Pancreas (tissue), 10 donors: Measurements from ENCODE around the gene INF2. TPM values are rescaled to one million over a fixed set of nuclear protein-coding genes. Genes with fewer than 3 reads are reported as not detected.

ENCODE experiments used
- ATAC-seq, 4 donors: fragments of 200-7000 bp; cut with Tn5 transposase; one replicate each; pipeline versions ENCODE4 v1.8.0 to v1.9.1; 2020; ENCODE audit warnings: mild to moderate bottlenecking in 4 of 4, moderate library complexity in 4 of 4
- DNase-seq, 6 donors: peaks; one replicate each; pipeline ENCODE4 v3.0.0-alpha.2; 2020
- FAIRE-seq: peaks from 2 replicates; lab custom pipeline; 2012; peaks lifted over from hg19 to GRCh38; lab: Jason Lieb, UNC
- H3K27ac ChIP-seq, 4 donors: fragments of 200-600 bp; sonication (generic); 1 replicate in 3 of 4; 2 replicates in 1 of 4; pipeline versions ENCODE4 v1.5.0 to v1.8.0; 2020
- H3K27me3 ChIP-seq, 4 donors: fragments of 200-600 bp; one replicate each; pipeline ENCODE4 v1.8.0; 2021
- H3K36me3 ChIP-seq, 3 donors: fragments of 200-600 bp; sonication (generic) in 1 of 3; one replicate each; pipeline versions ENCODE4 v1.5.0 to v1.8.0; 2020 to 2021
- H3K4me1 ChIP-seq, 3 donors: fragments of 200-600 bp; one replicate each; pipeline ENCODE4 v1.8.0; 2021
- H3K4me3 ChIP-seq, 4 donors: fragments of 200-600 bp; sonication (generic) in 2 of 4; one replicate each; pipeline versions ENCODE4 v1.5.0 to v1.8.0; 2020 to 2021
- H3K9me3 ChIP-seq, 4 donors: fragments of 200-600 bp; one replicate each; pipeline ENCODE4 v1.8.0; 2021
- WGBS, 2 donors: extraction: QIAGEN DNeasy Blood & Tissue Kit; methylation state at CpG; one replicate each; pipeline ENCODE4 v1.1.7; 2013; 5-methylcytosine and 5-hydroxymethylcytosine counted together
- intact Hi-C, 3 donors: fragments of 100-400 bp; cut with DNase I; formaldehyde crosslinking; loops; one replicate each; pipeline versions ENCODE4 v1.11.1 to v1.14.2; 2022
- polyA plus RNA-seq, 2 donors: library from polyadenylated mRNA; stranded (reverse); fragments of 200-250 nt; gene quantifications; one replicate each; pipeline ENCODE4 v1.2.3, GENCODE V29; 2013
- total RNA-seq, 6 donors: library from RNA; stranded (reverse); fragmentation: NEBNext Ultra II Directional in 4 of 6; extraction: Animal tissue kit (Norgen Biotek cat#: 25700) in 4 of 6; gene quantifications; one replicate each; pipeline versions ENCODE4 v1.2.1 to v1.2.4, GENCODE V29; 2021 to 2023
- TF ChIP-seq, protein P1 (sequence below), 4 donors: fragments of 200-600 bp; sonication (generic) in 3 of 4; IDR thresholded peaks; one replicate each; pipeline versions ENCODE4 v1.5.0 to v1.8.0; 2021; ENCODE audit warnings: antibody characterized with exemption in 4 of 4
- donor health status: healthy with polysubstance abuse.
- donor health status: DM: no; HTN: no; CAD: no; lungs with moderate emphysema.
- donor health status: DM: no; HTN: no; CAD: no.
- donor health status: control.
- donor health status: control.
- donor health status: Bipolar disorder and iron deficiency.
- donor health status: DM: yes; HTN: yes; CAD: no.
- donor health status: DM: no; HTN: no; CAD: no.
- donor health status: DM: no; HTN: no; CAD: no.
- donor health status: DM: yes; HTN: yes; CAD: no.

Gene INF2
- total and polyA plus RNA-seq, 8 donors = 20.4 to 80.8 (median 27.8) TPM

DNA sequence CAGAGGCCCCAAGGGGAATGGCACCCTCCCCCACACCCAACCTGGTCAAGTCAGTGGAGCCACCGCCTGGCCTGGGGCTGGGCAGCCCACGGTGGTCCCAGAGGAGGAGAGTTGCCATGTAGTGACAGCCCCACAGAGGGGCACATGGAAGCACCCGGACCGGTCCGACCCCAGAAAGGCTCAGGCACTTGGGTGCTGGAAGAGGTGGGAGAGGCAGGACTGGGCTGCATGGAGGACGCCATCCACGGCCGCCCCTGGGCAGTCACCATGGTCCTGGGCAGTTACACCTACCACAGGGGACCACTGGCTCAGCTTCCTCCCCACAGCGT is 46.9 kb upstream of the INF2 start:
- intact Hi-C loops = loop anchor here in 1 of 3 donors (10.0 kb wide), 1 partner anchor 498 kb away; no protein-coding TSS in a partner anchor
- 84 to 86% methylated on average over 9 of the region's 9 CpGs for WGBS, 2 donors
- DNase-seq = peak in 1 of 6 donors; percentile 62
- Histone ChIP-seq H3K27ac (no peak overlapping the region), H3K4me3 (no peak overlapping the region), H3K36me3 (no peaks in the 10 kb centered on the region), H3K27me3 (no peaks in the 10 kb centered on the region), H3K9me3 (no peaks in the 10 kb centered on the region), H3K4me1 (peaks cover 0 to 6% (median 0%) of the 10 kb centered on the region in 3 donors)
- FAIRE-seq = no peak
- TF ChIP-seq, protein P1, sequence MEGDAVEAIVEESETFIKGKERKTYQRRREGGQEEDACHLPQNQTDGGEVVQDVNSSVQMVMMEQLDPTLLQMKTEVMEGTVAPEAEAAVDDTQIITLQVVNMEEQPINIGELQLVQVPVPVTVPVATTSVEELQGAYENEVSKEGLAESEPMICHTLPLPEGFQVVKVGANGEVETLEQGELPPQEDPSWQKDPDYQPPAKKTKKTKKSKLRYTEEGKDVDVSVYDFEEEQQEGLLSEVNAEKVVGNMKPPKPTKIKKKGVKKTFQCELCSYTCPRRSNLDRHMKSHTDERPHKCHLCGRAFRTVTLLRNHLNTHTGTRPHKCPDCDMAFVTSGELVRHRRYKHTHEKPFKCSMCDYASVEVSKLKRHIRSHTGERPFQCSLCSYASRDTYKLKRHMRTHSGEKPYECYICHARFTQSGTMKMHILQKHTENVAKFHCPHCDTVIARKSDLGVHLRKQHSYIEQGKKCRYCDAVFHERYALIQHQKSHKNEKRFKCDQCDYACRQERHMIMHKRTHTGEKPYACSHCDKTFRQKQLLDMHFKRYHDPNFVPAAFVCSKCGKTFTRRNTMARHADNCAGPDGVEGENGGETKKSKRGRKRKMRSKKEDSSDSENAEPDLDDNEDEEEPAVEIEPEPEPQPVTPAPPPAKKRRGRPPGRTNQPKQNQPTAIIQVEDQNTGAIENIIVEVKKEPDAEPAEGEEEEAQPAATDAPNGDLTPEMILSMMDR (IDR thresholded peaks at IDR 0.05) = no peak
- ATAC-seq = no peak

DNA sequence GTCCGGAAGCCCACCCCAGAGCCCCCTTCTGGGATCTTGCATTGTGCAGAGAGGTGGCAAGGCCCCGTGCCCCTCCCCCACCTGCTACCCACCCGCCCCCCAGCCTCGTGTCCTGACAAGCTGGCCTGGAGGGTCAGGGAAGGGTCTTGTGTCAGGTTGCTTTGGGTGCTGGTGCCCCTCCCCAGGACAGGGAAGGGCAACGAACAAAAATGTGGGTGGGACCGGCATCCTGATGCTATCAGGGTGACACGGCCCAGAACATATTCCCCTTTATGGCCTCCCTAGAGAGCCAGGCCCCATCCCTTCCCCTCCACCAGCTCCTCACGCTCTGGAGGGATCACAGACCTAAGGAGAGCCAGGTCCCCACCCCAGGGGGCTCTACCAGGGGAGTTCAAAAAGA is 46.1 kb upstream of the INF2 start:
- H3K27ac ChIP-seq = no peak overlapping the region
- no peak overlapping the region for H3K4me3 ChIP-seq
- no peaks in the 10 kb centered on the region for H3K36me3 ChIP-seq
- 51 to 56% methylated on average over 8 of the region's 8 CpGs for WGBS, 2 donors
- FAIRE-seq (no peak), ATAC-seq (no peak), DNase-seq (no peak)
- TF ChIP-seq, protein P1 (IDR thresholded peaks at IDR 0.05) = no peak
- no peaks in the 10 kb centered on the region for H3K9me3 ChIP-seq
- H3K4me1 ChIP-seq = no peaks in the 10 kb centered on the region
- intact Hi-C loops = loop anchor here in 1 of 3 donors (10.0 kb wide), 1 partner anchor 499 kb away; no protein-coding TSS in a partner anchor
- H3K27me3 ChIP-seq = no peaks in the 10 kb centered on the region

DNA sequence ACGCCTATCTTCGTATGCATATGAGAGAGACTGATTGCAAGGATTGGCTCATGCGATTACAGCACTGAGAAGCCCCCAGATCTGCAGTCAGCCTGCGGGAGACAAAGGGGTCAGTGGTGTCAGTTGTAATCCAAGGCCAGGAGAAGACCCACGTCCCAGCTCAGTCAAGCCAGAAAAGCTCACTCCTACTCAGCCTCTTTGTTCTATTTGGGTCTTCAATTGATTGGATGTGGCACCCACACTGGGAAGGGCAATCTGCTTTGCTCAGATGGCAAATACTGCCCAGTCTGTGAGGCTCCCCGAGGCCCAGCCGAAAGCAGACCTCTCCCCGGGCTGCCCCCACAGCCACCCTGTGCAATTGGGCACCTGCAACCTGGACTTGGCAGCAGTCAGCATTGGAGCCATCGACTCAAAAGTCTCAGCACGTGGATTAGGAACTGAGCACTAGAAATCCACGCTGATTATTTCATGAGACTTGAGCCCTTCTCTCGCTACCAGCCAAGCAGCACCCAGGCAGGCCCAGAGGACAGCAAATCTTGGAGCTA is 45.3 kb upstream of the INF2 start:
- no peak overlapping the region for H3K27ac ChIP-seq
- no peak overlapping the region for H3K4me3 ChIP-seq
- no peaks in the 10 kb centered on the region for H3K27me3 ChIP-seq
- no peak for DNase-seq
- TF ChIP-seq, protein P1 (IDR thresholded peaks at IDR 0.05) = no peak
- WGBS, 2 donors = 70 to 77% methylated on average over 12 of the region's 12 CpGs
- FAIRE-seq = no peak
- no peaks in the 10 kb centered on the region for H3K9me3 ChIP-seq
- H3K36me3 ChIP-seq = no peaks in the 10 kb centered on the region
- H3K4me1 ChIP-seq = no peaks in the 10 kb centered on the region
- intact Hi-C loops = loop anchor here in 1 of 3 donors (10.0 kb wide), 1 partner anchor 499 kb away; no protein-coding TSS in a partner anchor
- no peak for ATAC-seq

DNA sequence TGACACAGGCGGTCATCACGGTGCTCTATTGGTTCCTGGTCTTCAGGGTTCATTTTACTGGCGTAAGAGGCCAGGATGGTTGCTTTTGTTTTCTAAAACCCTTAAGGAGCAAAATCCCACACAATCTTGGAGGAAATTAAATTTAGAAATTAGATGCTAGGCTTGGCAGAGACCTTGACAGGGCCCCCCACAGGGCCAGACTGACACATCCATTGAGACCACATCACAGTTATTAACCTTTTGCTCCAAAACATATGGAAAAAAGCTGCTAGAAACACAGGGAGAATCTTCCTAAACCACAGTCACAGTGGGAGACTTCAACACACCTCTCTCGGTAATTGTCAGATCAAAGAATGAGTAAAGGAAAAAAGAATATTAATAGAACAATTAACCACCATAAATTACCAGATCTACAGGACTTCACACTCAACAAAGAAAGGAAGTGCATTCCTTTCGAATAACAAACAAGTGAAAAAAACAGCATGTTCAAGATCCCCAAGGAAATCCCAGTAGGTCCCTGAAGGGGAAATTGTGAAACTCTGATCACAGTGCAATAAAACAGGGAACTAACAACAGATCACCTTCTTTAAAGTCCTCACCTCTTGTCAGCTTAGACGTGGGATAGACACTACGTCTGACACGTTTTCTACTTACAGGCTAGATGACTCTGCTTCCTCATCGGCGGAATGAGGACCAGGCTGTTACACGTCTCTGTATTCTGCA is 44.6 kb upstream of the INF2 start:
- WGBS, 2 donors = 62 to 74% methylated on average over 11 of the region's 11 CpGs
- no peak for ATAC-seq
- TF ChIP-seq, protein P1 (IDR thresholded peaks at IDR 0.05) = no peak
- Histone ChIP-seq H3K9me3 (no peaks in the 10 kb centered on the region), H3K4me1 (no peaks in the 10 kb centered on the region), H3K27ac (no peak overlapping the region), H3K36me3 (no peaks in the 10 kb centered on the region), H3K27me3 (no peaks in the 10 kb centered on the region), H3K4me3 (no peak overlapping the region)
- FAIRE-seq = no peak
- no peak for DNase-seq
- intact Hi-C loops = loop anchor here in 1 of 3 donors (10.0 kb wide), 1 partner anchor 500 kb away; no protein-coding TSS in a partner anchor
